Kidney (tissue), 14 donors: Measurements from ENCODE around the gene MYO7B. TPM values are rescaled to one million over a fixed set of nuclear protein-coding genes. Genes with fewer than 3 reads are reported as not detected.

ENCODE experiments used
- DNase-seq, 5 donors: peaks; one replicate each; pipeline ENCODE4 v3.0.0-alpha.2; 2013 to 2020
- FAIRE-seq: peaks from 2 replicates; lab custom pipeline; 2012; peaks lifted over from hg19 to GRCh38; lab: Jason Lieb, UNC
- H3K27ac ChIP-seq, 2 donors: one replicate each; pipeline ENCODE4 v1.7.0; 2013; ENCODE audit warnings: low read depth in 2 of 2, low read length in 2 of 2, inconsistent platforms in 1 of 2
- H3K27me3 ChIP-seq: one replicate; pipeline ENCODE4 v1.7.1; 2013; ENCODE audit warnings: low read length, inconsistent platforms; ENCODE audit not compliant: control insufficient read depth, insufficient read depth
- H3K36me3 ChIP-seq, 3 donors: one replicate each; pipeline versions ENCODE4 v1.7.0 to v1.7.1; 2013; ENCODE audit warnings: low read length in 3 of 3, control low read depth in 1 of 3, inconsistent platforms in 1 of 3; ENCODE audit not compliant: insufficient read depth in 3 of 3, control insufficient read depth in 2 of 3
- H3K4me1 ChIP-seq, 3 donors: one replicate each; pipeline versions ENCODE4 v1.7.0 to v1.7.1; 2013; ENCODE audit warnings: low read length in 3 of 3, inconsistent platforms in 1 of 3, low read depth in 1 of 3; ENCODE audit not compliant: control insufficient read depth in 2 of 3, insufficient read depth in 2 of 3
- H3K4me3 ChIP-seq, 3 donors: one replicate each; pipeline versions ENCODE4 v1.7.0 to v1.8.1; 2013; ENCODE audit warnings: low read length in 3 of 3, control low read depth in 1 of 3, inconsistent platforms in 1 of 3
- H3K9ac ChIP-seq, 3 donors: one replicate each; pipeline versions ENCODE4 v1.7.0 to v1.7.1; 2013; ENCODE audit warnings: low read length in 3 of 3, control low read depth in 1 of 3, inconsistent platforms in 1 of 3
- H3K9me3 ChIP-seq, 3 donors: one replicate each; pipeline versions ENCODE4 v1.7.0 to v1.7.1; 2013; ENCODE audit warnings: low read length in 3 of 3, control low read depth in 1 of 3, inconsistent platforms in 1 of 3; ENCODE audit not compliant: control insufficient read depth in 2 of 3, insufficient read depth in 1 of 3
- CTCF ChIP-seq: IDR thresholded peaks from 3 replicates; pipeline ENCODE4 v1.5.1; 2012; ENCODE audit warnings: mild to moderate bottlenecking, moderate library complexity, borderline replicate concordance; ENCODE audit not compliant: insufficient read depth; ENCODE audit errors: extremely low read depth
- intact Hi-C: fragments of 100-400 bp; cut with DNase I; formaldehyde crosslinking; loops from one replicate; pipeline ENCODE4 v1.11.1; 2022
- polyA plus RNA-seq: library from polyadenylated mRNA; stranded (reverse); fragments of 350-450 nt; fragmentation: Illumina TruSeq; extraction: RNeasy Lipid Tissue Mini Kit (QIAGEN cat#74804); gene quantifications from one replicate; pipeline ENCODE4 v1.2.3, GENCODE V29; 2014; ENCODE audit warnings: low read depth, low replicate concordance; ENCODE audit not compliant: insufficient read depth
- total RNA-seq: library from RNA; stranded (reverse); fragmentation: NEBNext Ultra II Directional; extraction: Animal tissue kit (Norgen Biotek cat#: 25700); gene quantifications from one replicate; pipeline ENCODE4 v1.2.1, GENCODE V29; 2021
- donor health status: control.
- donor health status: control.
- donor health status: control.
- donor health status: control.
- donor health status: control.
- donor health status: DM: yes; HTN: yes; CAD: no.
- donor health status: Normal renal cell carcinoma (clear cell type).

The MYO7B gene
- total and polyA plus RNA-seq, 2 donors from 2014 or later: 11.0 to 22.2 TPM

DNA sequence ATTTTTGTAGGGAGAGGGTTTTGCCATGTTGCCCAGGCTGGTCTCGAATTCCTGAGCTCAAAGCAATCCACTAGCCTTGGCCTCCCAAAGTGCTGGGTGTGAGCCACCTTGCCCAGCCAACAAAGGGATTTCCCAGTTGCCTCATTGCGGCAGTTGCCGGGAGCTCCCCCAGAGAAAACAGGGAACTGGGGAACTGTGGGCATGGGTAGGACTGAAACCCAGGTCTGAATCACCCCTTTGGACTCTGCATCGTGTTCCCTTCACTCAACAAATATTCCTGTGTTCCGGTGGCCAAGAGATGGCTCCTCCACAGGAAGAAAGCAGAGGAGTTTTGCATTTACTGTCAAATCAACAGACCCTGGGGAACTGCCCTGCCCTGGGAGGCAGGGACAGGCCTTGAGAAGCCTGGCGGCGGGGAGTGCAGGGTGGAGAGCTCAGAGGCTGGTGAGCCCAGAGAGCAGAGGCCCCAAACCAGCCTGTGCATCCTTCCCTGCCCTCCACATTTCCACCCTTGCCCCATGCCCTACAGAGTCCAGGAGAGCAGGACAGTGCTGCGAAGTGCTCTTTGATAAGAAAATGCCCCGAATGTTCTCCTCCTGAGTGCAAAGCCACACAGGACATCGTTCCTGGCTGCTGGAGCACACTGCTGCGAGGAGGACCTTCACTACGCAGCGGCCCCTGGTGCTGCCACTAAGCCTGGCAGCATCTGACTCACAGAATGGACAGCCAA, 24.9 kb downstream of the MYO7B start:
- Histone ChIP-seq H3K4me3 (no peak overlapping the region), H3K27me3 (no peaks in the 10 kb centered on the region), H3K4me1 (no peaks in the 10 kb centered on the region), H3K9me3 (no peaks in the 10 kb centered on the region), H3K9ac (no peak overlapping the region), H3K36me3 (no peaks in the 10 kb centered on the region), H3K27ac (no peak overlapping the region)
- intact Hi-C loops: no loop called here
- FAIRE-seq (no peak), DNase-seq (no peak)
- no peak for TF ChIP-seq CTCF

GRCh38 chr2:127560931-127561280, 25.4 kb downstream of the MYO7B start:
- Histone ChIP-seq H3K4me3 (no peak overlapping the region), H3K27ac (no peak overlapping the region), H3K9ac (no peak overlapping the region), H3K9me3 (no peaks in the 10 kb centered on the region), H3K4me1 (no peaks in the 10 kb centered on the region), H3K27me3 (no peaks in the 10 kb centered on the region), H3K36me3 (no peaks in the 10 kb centered on the region)
- no peak for DNase-seq
- FAIRE-seq: no peak
- intact Hi-C loops: no loop called here
- TF ChIP-seq CTCF: no peak

DNA sequence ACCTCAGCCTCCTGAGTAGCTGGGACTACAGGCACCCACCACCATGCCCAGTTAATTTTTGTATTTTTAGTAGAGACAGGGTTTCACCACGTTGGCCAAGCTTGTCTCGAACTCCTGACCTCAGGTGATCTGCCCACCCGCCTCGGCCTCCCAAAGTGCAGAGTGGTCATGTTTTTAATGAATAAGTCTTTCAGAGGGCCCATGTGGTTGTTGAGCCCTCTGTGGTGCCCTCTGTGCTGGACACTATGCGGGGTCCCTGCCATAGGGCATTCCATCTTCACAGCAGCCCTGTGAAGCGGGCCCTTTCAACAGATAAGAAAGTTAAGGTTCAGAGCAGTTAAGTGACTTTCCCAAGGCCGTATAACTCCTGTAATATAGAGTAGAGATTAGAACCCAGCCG, 25.9 kb downstream of the MYO7B start:
- Histone ChIP-seq H3K9me3 (no peaks in the 10 kb centered on the region), H3K27ac (no peak overlapping the region), H3K36me3 (no peaks in the 10 kb centered on the region), H3K4me1 (no peaks in the 10 kb centered on the region), H3K27me3 (no peaks in the 10 kb centered on the region), H3K9ac (no peak overlapping the region), H3K4me3 (no peak overlapping the region)
- intact Hi-C loops: no loop called here
- DNase-seq: no peak
- no peak for TF ChIP-seq CTCF
- FAIRE-seq: no peak

- Histone ChIP-seq H3K36me3 (peaks cover 0 to 2% (median 0%) of the 10 kb centered on the region in 3 donors), H3K9me3 (no peaks in the 10 kb centered on the region), H3K27ac (no peak overlapping the region), H3K4me3 (no peak overlapping the region), H3K27me3 (no peaks in the 10 kb centered on the region), H3K9ac (no peak overlapping the region), H3K4me1 (no peaks in the 10 kb centered on the region)
- intact Hi-C loops: no loop called here
- no peak for DNase-seq
- TF ChIP-seq CTCF: no peak
- FAIRE-seq: no peak
Measured at GRCh38 chr2:127562936-127563335, 27.5 kb downstream of the MYO7B start.
